ENCODE data around the gene C10orf143.

DNA sequence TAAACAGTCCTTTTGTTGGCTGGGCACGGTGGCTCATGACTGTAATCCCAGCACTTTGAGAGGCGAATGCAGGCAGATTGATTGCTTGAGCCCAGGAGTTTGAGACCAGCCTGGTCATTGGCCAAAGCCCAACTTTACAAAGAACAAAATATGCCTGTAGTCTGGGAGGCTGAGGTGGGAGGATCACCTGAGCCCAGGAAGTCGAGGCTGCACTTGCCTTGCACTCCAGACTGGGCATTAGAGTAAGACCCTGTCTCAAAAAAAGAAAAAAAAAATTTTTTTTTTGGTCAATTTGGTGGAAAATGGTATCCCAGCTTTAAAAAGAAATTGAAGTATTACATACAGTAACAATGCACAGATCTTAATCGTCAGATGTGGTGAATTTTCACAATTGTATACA, 30.4 kb upstream of the C10orf143 start:
- TF ChIP-seq CTBP1 (IDR thresholded peaks at IDR 0.05; ENCODE audit: borderline replicate concordance) (no peak), NFRKB (IDR thresholded peaks at IDR 0.05) (no peak), FOXM1 (IDR thresholded peaks at IDR 0.05; ENCODE audit: borderline replicate concordance) (no peak), LEF1 (IDR thresholded peaks at IDR 0.05; ENCODE audit: borderline replicate concordance) (no peak), L3MBTL2 (conservative IDR thresholded peaks at IDR 0.05) (no peak), BHLHE40 (IDR thresholded peaks at IDR 0.05; ENCODE audit: borderline replicate concordance) (no peak), SP1 (IDR thresholded peaks at IDR 0.05) (no peak), FOXK2 (IDR thresholded peaks at IDR 0.05) (no peak), TARDBP (IDR thresholded peaks at IDR 0.05) (no peak), ELF4 (IDR thresholded peaks at IDR 0.05) (no peak), ZNF384 (IDR thresholded peaks at IDR 0.05) (no peak), FOXA1 (IDR thresholded peaks at IDR 0.05) (no peak)
